GM18861 (cell line): ENCODE results near the gene TAX1BP3.
"Not testable (repeated sequence)": the region's sequence is repeated elsewhere in the genome, so short reads cannot be mapped to it uniquely, and the experiment has no call there.

Experiments used
- ATAC-seq: cut with Tn5 transposase; IDR thresholded peaks from one replicate; pipeline ENCODE4 v1.9.1; 2021; ENCODE audit not compliant: unreplicated experiment

TAX1BP3 gene

DNA sequence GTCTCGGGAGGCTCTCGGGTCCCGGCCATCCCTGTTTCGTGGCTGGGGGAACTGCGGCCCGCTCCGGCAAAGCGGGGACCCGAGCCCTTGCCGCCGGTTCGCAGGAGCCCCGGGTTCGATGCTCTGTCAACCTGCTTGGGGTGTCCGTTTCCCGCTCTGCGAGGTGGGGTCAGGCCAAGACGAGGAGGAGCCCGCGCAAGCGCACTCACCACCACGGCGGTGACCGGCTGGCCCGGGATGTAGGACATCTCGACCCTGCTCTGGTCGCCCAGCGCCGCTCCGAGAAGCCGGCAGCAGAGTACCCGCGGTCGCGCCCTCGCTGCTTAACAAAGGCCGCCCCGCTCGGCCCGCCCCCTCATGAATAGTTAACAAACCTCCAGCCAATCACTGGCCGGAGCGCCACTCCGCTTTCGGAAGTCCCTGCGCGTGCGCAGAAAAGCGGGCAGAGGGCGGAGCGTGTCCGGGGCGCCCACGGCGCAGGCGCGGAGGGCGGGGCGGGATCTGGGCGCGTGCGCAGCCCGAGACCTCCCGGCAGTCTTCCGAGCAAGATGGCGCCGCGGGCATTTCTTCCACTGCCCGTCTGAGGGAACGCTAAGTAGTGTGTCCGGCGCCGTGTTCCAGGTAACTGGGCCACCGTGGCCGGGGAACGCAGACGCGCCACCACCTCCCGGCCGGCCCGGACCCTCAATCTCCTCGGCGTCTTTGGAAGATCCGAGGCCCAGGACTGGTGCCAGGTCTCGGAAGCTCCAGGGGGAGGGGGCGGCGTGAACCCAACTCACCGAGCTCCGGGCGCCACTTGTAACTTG is at the start of gene TAX1BP3, which contains the start of gene EMC6:
TSS of gene TAX1BP3 (minus strand) at position 300 of the 806 bp plus-strand sequence. CDS start at position 248, 52 bp downstream.
TSS of gene EMC6 (plus strand) at position 534 of the 806 bp plus-strand sequence. CDS start 335 bp downstream, outside the sequence.
- ATAC-seq: peak; percentile 84

DNA sequence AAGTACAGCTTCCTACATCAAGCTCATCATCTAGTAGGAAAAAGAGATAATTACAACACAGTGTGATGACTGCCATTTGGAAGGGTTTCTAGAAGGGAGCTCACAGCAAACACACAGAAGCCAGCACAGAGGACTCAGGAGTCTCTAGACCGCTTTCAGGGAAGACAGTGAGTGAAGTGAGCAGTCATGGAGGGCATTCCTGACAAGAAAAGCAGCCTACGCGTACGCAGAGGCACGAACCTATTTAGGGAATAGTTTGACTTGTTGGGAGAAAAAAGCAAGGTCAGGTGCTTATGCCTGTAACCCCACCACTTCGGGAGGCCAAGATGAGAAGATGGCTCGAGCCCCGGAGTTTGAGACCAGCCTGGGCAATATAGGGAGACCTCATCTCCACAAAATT is 46.9 kb upstream of the TAX1BP3 start:
- no peak for ATAC-seq

GRCh38 chr17:3712811-3713463 is 44.6 kb upstream of the TAX1BP3 start:
- no peak for ATAC-seq

DNA sequence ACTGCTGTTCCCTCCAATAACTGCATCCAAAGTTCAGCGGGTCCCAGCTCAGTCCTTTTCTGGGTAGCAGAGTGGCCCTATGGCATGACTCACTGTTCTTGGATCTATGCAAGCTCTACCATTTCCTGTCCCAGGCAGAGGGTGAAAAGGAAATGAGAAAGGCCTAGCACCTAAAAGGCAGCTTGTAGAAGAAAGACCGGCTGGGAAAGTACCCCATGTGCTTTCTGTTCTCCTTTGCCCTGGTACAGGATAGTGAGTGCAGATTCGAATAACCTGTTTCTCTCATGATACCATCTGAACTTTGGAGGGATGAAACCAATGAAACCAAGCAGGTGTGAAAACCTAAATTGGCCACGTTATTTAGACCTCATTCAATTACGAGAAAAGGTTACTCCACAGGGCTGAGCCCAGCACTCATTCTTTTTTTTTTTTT is 42.6 kb upstream of the TAX1BP3 start:
- ATAC-seq: peak; percentile 92

- ATAC-seq: no peak
Measured at GRCh38 chr17:3708366-3708765, 40.0 kb upstream of the TAX1BP3 start.

GRCh38 chr17:3705718-3705984 is 37.3 kb upstream of the TAX1BP3 start:
- not testable (repeated sequence) for ATAC-seq

DNA sequence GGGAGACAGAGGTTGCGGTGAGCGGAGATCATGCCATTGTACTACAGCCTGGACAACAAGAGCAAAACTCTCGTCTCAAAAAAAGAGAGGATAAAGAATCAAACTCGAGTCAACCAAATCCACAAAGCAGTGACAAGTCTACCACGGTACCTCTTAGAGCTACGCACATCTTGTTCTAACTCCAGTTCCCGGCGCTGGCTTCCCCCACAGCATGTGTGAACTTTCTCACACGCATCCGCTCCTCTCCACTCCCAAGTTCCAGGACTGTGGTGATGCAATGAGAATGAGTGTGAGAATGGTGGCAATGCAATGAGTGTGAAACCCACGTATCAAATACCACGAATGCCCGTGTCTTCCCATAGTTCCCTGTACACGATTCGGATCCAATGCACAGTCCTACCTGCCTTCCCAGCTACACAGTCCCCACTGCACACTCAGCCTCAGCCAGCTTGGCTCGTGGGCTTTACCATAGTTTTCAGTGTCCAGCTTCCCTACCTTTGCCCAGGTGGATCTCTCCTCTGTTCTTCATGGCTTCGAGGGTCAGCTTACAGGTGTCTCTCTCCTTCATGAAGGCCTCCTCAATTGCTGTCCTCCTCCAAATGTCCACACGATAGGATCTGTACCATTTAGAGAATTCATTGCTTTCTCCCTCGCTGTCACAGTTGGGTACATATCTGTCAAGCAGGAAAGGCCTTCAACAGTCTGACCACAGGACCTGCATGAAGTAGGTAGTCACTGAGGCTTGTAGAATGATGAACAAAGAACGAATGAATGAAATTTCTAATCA is 36.7 kb upstream of the TAX1BP3 start:
- no peak for ATAC-seq

- ATAC-seq: not testable (repeated sequence)
Measured at GRCh38 chr17:3702041-3702539, 33.7 kb upstream of the TAX1BP3 start.

- no peak for ATAC-seq
Measured at GRCh38 chr17:3699951-3700350, 31.6 kb upstream of the TAX1BP3 start.

GRCh38 chr17:3698139-3698538 is 29.8 kb upstream of the TAX1BP3 start:
- no peak for ATAC-seq

DNA sequence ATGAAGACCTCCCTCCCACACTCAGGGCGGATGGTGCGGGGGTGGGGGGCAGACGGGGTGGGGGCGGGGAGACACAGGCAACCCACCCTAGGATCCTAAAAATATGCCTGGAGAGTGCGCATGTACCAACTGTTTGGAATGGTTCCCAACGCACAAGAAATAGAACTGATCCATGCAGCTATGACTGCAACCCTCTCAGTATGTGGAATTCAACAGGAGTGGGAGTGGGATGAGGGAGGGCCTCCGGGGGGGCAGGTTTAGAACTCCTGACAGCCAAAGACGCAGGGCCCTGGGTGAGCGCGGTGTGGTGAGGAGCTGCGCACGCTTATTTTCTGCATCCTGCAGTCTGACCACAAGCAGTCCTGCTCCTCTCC is 28.7 kb upstream of the TAX1BP3 start:
- ATAC-seq: no peak

- ATAC-seq: no peak
Measured at GRCh38 chr17:3695723-3696411, 27.5 kb upstream of the TAX1BP3 start, which contains the start of gene P2RX5. TSS of gene P2RX5 (minus strand) at chr17:3696155. CDS start at chr17:3696005, 150 bp downstream.

GRCh38 chr17:3695129-3695722 is 26.8 kb upstream of the TAX1BP3 start:
- ATAC-seq: no peak

GRCh38 chr17:3693829-3694231 is 25.5 kb upstream of the TAX1BP3 start:
- peak; percentile 51 for ATAC-seq

GRCh38 chr17:3693141-3693540 is 24.8 kb upstream of the TAX1BP3 start:
- ATAC-seq: no peak

- no peak for ATAC-seq
Measured at GRCh38 chr17:3692346-3692745, 24.0 kb upstream of the TAX1BP3 start.

GRCh38 chr17:3691617-3692067 is 23.3 kb upstream of the TAX1BP3 start:
- no peak for ATAC-seq

DNA sequence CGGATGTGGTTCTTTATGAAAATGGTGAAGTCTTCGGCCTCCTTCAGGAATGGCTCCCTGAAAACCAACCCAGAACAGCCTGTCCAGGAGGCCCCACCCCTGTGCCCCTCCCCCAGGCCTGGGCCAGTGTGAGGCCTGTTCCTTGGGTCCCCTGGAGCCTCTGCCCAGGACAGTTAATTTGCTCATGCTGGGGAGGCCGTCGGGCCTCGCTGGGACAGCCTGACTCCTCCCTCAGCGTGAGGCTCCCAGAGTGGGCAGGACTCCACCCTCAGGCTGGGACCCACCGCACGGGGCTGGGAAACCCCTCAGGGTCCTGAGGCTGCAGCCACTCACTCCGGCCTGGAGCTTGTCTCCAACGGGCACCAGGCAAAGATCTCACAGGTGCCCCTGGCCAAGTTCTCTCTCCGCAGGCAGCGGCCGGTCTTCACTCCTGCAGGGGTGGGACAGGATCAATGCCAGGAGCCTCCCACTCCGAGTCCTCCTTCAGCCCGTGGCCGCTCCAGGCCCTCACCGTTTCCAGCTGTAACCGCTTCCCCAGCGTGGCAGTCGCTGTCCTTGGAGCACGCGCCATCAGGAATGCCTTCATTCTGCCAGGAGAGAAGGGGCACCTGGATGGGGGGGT is 21.8 kb upstream of the TAX1BP3 start:
- no peak for ATAC-seq

DNA sequence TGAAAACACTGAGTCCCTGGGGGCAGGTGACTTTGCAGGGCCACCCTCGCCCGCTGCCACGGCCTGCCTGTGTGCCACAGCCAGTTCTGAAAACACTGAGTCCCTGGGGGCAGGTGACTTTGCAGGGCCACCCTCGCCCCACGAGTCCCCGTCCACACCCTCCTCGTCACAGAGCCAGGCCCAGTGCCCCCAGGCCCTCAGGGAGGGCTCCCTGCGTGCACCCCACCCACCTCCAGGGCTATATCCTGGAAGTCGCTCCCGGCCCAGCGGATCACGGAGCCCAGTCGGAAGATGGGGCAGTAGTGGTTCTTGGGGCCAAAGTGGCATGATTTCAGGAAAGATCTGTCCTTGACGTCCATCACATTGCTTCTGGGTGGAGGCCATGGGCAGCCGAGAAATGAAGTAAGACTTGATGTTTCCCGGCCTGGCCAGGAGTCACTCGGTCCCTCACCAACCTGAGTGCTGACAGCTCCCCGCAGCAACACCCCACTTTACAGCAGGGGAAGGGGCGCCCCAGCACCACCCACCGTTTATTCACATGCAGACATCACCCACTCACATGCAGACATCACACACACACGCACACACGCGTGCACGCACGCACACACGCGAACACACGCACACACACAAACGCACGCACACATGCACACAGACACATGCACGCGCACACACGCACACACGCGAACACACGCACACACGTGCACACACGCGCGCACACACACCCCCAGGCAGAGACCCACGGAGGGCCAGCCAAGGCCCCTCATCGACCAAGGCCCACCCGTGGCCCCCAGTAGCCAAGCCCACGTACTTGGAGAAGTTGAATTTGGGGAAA is 21.1 kb upstream of the TAX1BP3 start:
- ATAC-seq: no peak
